Stomach (tissue), 9 donors: Measurements from ENCODE around the gene MSI2. TPM values are rescaled to one million over a fixed set of nuclear protein-coding genes. Genes with fewer than 3 reads are reported as not detected.
A peak's percentile ranks its signal among the peaks of the same experiment; 100 is the strongest.

Source experiments
- DNase-seq, 2 donors: peaks; one replicate each; pipeline versions ENCODE4 v3.0.0 to v3.0.0-alpha.2; 2013 to 2019
- H3K27ac ChIP-seq, 5 donors: fragments of 200-600 bp in 4 of 5; sonication (generic) in 4 of 5; one replicate each; pipeline ENCODE4 v1.5.1; 2013 to 2019; ENCODE audit warnings: mild to moderate bottlenecking in 1 of 5, moderate library complexity in 1 of 5
- H3K27me3 ChIP-seq, 3 donors: fragments of 200-600 bp; sonication (generic); one replicate each; pipeline ENCODE4 v1.5.1; 2017 to 2019; ENCODE audit warnings: mixed run types in 1 of 3
- H3K36me3 ChIP-seq, 4 donors: fragments of 200-600 bp; sonication (generic); 1 replicate in 3 of 4; 2 replicates in 1 of 4; pipeline ENCODE4 v1.5.1; 2016 to 2019
- H3K4me1 ChIP-seq, 4 donors: fragments of 200-600 bp; sonication (generic); one replicate each; pipeline ENCODE4 v1.5.1; 2016 to 2019
- H3K4me3 ChIP-seq, 4 donors: fragments of 200-600 bp; sonication (generic) in 3 of 4; one replicate each; pipeline ENCODE4 v1.5.1; 2016 to 2019; ENCODE audit warnings: mild to moderate bottlenecking in 1 of 4
- H3K9me3 ChIP-seq, 4 donors: fragments of 200-600 bp; sonication (generic); one replicate each; pipeline ENCODE4 v1.5.1; 2016 to 2019
- EP300 ChIP-seq: sonication (generic); formaldehyde crosslinking; IDR thresholded peaks from one replicate; pipeline ENCODE4 v1.6.1; 2017; ENCODE audit warnings: antibody characterized with exemption
- POLR2A ChIP-seq, 4 donors: fragments of 450-650 bp; IDR thresholded peaks; one replicate each; pipeline ENCODE4 v1.6.1; 2016; ENCODE audit warnings: antibody characterized with exemption in 4 of 4, control low read depth in 2 of 4, mild to moderate bottlenecking in 1 of 4, moderate library complexity in 1 of 4
- POLR2AphosphoS5 ChIP-seq, 3 donors: sonication (generic); formaldehyde crosslinking; IDR thresholded peaks; one replicate each; pipeline ENCODE4 v1.6.1; 2016; ENCODE audit warnings: antibody characterized with exemption in 3 of 3
- WGBS, 5 donors: extraction: QIAGEN DNeasy Blood & Tissue Kit in 3 of 5; methylation state at CpG; one replicate each; pipeline versions ENCODE4 v1.1.5 to v1.1.7; 2013 to 2018; 5-methylcytosine and 5-hydroxymethylcytosine counted together
- intact Hi-C: fragments of 100-400 bp; cut with DNase I; formaldehyde crosslinking; loops from one replicate; pipeline ENCODE4 v1.15.1; 2023; ENCODE audit warnings: low total_unique reads
- polyA plus RNA-seq, 3 donors: library from polyadenylated mRNA; stranded (reverse); fragments of 200-250 nt; gene quantifications; one replicate each; pipeline ENCODE4 v1.2.3, GENCODE V29; 2013
- total RNA-seq, 5 donors: library from RNA; depleted of rRNA; stranded (reverse); fragments of >200 nt; gene quantifications; one replicate each; pipeline versions ENCODE4 v1.1.0 to v1.2.3, GENCODE V29; 2014 to 2016
- TF ChIP-seq, protein P1 (sequence below), 7 experiments: fragments of 450-650 bp in 4 of 7; fragments of 200-600 bp in 3 of 7; sonication (generic) in 3 of 7; IDR thresholded peaks; one replicate each; pipeline ENCODE4 v1.5.1; 2016 to 2019; ENCODE audit warnings: antibody characterized with exemption in 7 of 7, control low read depth in 2 of 7, mild to moderate bottlenecking in 1 of 7
- donor health status: healthy with polysubstance abuse.
- donor health status: Bipolar disorder and iron deficiency.
- donor health status: healthy.

Gene MSI2
- total and polyA plus RNA-seq, 8 donors: 8.3 to 72.4 (median 22.9) TPM

DNA sequence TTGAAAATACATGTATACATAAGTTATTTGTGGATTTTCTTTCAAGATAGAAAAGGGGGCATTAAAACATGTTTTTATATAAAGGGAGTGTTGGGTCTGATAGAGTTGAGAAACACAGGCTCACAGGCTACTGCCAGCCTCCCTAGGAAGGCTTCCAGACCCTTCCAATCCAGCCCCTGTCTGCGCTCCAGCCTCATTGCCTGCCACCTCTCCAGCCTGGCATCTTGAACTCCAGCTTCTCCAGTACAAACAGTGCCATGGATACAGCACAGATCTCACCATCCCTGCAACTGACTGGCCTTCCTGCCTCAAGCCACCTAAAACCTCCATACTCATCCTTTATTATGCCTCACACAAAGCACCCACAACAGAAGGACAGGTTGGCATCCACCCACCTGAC lies 448.1 kb downstream of the MSI2 start:
- H3K4me1 ChIP-seq: peaks cover 0 to 11% (median 2%) of the 10 kb centered on the region in 4 donors
- no peaks in the 10 kb centered on the region for H3K36me3 ChIP-seq
- H3K27ac ChIP-seq: no peak overlapping the region
- 96 to 100% (median 100%) methylated on average over 1 of the region's 1 CpG for WGBS, 5 donors
- H3K4me3 ChIP-seq: no peak overlapping the region
- intact Hi-C loops: no loop called here
- H3K27me3 ChIP-seq: no peaks in the 10 kb centered on the region
- no peak for TF ChIP-seq EP300
- TF ChIP-seq POLR2AphosphoS5 (IDR thresholded peaks at IDR 0.05): no peak
- no peak for TF ChIP-seq POLR2A (IDR thresholded peaks at IDR 0.05)
- TF ChIP-seq, protein P1, sequence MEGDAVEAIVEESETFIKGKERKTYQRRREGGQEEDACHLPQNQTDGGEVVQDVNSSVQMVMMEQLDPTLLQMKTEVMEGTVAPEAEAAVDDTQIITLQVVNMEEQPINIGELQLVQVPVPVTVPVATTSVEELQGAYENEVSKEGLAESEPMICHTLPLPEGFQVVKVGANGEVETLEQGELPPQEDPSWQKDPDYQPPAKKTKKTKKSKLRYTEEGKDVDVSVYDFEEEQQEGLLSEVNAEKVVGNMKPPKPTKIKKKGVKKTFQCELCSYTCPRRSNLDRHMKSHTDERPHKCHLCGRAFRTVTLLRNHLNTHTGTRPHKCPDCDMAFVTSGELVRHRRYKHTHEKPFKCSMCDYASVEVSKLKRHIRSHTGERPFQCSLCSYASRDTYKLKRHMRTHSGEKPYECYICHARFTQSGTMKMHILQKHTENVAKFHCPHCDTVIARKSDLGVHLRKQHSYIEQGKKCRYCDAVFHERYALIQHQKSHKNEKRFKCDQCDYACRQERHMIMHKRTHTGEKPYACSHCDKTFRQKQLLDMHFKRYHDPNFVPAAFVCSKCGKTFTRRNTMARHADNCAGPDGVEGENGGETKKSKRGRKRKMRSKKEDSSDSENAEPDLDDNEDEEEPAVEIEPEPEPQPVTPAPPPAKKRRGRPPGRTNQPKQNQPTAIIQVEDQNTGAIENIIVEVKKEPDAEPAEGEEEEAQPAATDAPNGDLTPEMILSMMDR (IDR thresholded peaks at IDR 0.05): no peak
- no peak for DNase-seq
- no peaks in the 10 kb centered on the region for H3K9me3 ChIP-seq

DNA sequence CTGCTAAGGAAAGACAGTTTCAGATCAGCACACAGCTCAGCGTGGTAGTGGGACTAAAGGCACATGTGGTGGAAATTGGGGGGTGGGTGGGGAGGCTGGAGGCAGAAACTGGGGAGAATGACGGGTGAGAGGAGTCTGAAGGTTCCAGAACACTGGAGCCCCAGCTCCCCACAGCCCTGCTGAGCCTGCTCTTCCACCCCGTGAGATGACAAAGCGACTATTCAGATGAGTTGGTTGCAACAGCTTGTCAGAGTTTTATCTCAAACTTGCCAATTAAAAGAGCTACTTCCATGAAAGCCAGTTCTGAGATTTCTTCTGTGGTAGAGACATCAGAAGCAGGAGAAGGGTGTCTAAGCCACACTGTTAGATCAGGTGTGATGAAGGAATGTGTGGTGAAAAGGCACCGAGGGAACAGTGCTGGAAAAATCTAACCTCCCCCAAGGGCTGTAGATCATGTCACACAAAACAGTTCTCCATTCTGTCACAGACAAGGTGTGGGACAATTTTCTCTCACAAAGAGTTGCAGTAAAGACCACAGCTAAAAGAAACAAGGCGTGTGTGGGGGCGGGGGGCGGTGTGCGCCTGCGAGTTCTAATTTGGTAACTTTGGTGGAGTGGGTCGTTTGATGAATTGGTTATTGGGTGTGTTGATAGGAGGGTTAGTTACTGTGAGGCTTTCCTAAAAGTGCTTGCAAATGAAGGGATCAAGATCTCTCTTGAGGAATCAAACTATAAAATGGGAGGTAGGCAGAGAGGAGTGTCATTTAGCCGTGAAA lies 449.8 kb downstream of the MSI2 start:
- H3K36me3 ChIP-seq: no peaks in the 10 kb centered on the region
- H3K27ac ChIP-seq: no peak overlapping the region
- WGBS, 5 donors: 57 to 71% (median 61%) methylated on average over 12 of the region's 12 CpGs
- TF ChIP-seq POLR2AphosphoS5 (IDR thresholded peaks at IDR 0.05) (no peak), POLR2A (IDR thresholded peaks at IDR 0.05) (no peak), EP300 (no peak)
- TF ChIP-seq, protein P1 (IDR thresholded peaks at IDR 0.05): no peak
- intact Hi-C loops: no loop called here
- H3K27me3 ChIP-seq: no peaks in the 10 kb centered on the region
- no peak overlapping the region for H3K4me3 ChIP-seq
- no peaks in the 10 kb centered on the region for H3K9me3 ChIP-seq
- peaks cover 0 to 11% (median 2%) of the 10 kb centered on the region in 4 donors for H3K4me1 ChIP-seq
- no peak for DNase-seq

DNA sequence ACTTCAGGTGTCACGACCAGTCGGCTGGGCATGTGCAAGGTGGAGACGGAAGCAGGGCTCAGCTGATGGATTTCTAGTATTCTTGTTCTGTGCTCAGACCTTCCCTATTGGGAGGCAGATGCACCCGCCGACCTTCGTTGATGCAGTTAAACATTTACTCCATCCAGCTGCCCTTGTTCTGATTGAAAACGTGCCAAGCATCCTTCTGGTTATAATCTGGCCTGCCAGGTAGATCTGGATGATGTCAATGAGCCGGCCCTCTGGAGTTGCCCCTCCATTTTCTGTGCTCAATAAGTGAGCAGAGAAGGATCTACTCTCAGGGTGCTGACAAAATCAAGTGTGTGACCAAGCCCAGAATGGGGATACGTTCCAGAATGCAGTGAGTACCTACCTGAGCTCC lies 450.4 kb downstream of the MSI2 start:
- Histone ChIP-seq H3K27ac (no peak overlapping the region), H3K4me3 (no peak overlapping the region), H3K36me3 (no peaks in the 10 kb centered on the region), H3K4me1 (peaks cover 0 to 11% (median 2%) of the 10 kb centered on the region in 4 donors), H3K9me3 (no peaks in the 10 kb centered on the region), H3K27me3 (no peaks in the 10 kb centered on the region)
- intact Hi-C loops: no loop called here
- peak in 1 of 2 donors; percentile 48 for DNase-seq
- WGBS, 5 donors: 48 to 79% (median 63%) methylated on average over 9 of the region's 9 CpGs
- TF ChIP-seq POLR2AphosphoS5 (IDR thresholded peaks at IDR 0.05) (no peak), POLR2A (IDR thresholded peaks at IDR 0.05) (no peak), EP300 (no peak)
- TF ChIP-seq, protein P1 (IDR thresholded peaks at IDR 0.05): no peak

DNA sequence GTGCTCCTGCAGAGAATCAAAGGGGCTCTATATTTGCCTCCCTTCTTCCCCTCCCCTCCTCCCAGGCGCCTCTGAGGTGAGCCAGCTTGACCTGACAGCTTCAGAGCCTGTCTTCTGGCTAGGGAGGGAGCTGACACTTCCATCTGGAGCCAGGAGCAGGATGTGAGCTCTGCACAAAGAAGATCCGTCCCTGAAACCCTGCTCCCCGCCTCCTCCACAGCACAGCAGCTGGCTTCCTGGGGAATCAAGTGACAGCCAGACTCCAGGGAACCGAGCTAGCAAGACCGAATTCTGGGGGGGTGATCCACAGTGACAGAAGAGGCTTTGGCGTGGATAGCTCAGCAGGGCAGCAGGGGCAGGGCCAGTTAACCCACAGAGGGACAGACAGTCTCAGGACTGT lies 451.6 kb downstream of the MSI2 start:
- 8 to 48% (median 31%) methylated on average over 6 of the region's 6 CpGs for WGBS, 5 donors
- Histone ChIP-seq H3K27me3 (no peaks in the 10 kb centered on the region), H3K4me3 (no peak overlapping the region), H3K27ac (no peak overlapping the region), H3K4me1 (peaks cover 0 to 11% (median 2%) of the 10 kb centered on the region in 4 donors), H3K36me3 (no peaks in the 10 kb centered on the region), H3K9me3 (no peaks in the 10 kb centered on the region)
- intact Hi-C loops: no loop called here
- TF ChIP-seq POLR2A (IDR thresholded peaks at IDR 0.05): no peak
- DNase-seq: peak in 1 of 2 donors; percentile 71

DNA sequence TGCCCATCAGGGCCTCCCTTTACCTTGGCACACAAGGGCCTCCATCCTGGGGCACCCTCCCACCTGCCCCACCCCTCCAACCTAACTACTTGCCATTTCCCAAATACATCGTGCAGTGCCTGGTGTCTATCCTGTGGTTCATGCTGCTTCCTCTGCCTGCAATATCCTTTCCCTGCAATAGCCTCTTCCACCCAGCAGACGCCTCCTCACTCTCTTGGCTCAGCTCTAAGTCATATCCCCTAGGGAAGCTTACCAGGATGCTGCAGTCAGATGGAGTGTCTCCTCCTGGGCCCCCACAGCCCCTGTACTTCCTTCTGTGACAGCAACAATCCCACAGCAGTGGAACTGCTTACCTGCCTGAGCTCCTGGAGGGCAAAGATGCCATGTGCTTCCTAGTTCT lies 452.1 kb downstream of the MSI2 start:
- TF ChIP-seq, protein P1 (IDR thresholded peaks at IDR 0.05): no peak
- no peak for TF ChIP-seq POLR2AphosphoS5 (IDR thresholded peaks at IDR 0.05)
- intact Hi-C loops: no loop called here
- Histone ChIP-seq H3K27ac (no peak overlapping the region), H3K36me3 (no peaks in the 10 kb centered on the region), H3K27me3 (no peaks in the 10 kb centered on the region), H3K9me3 (no peaks in the 10 kb centered on the region), H3K4me3 (no peak overlapping the region), H3K4me1 (peaks cover 0 to 11% (median 2%) of the 10 kb centered on the region in 4 donors)
- DNase-seq: peak in 1 of 2 donors; percentile 37
- 34 to 61% (median 56%) methylated on average over 2 of the region's 2 CpGs for WGBS, 5 donors
